NK-92 treated with Interleukin-12 subunit alpha and Interleukin-12 subunit beta, amount 100 ng/mL, for 24 hours (cell line): ENCODE data around the gene TCF12.

Experiments
- DNase-seq: peaks from one replicate; lab custom pipeline; 2025; lab: John Stamatoyannopoulos, UW

TCF12 gene

GRCh38 chr15:57217778-57218598 lies 299.5 kb downstream of the TCF12 start:
- DNase-seq: no peak

GRCh38 chr15:57218826-57219576 lies 300.6 kb downstream of the TCF12 start:
- no peak for DNase-seq

GRCh38 chr15:57220205-57220604 lies 301.8 kb downstream of the TCF12 start:
- DNase-seq: no peak

- DNase-seq: no peak
Measured at GRCh38 chr15:57221134-57221533, 302.7 kb downstream of the TCF12 start.

- DNase-seq: no peak
Measured at GRCh38 chr15:57223345-57223744, 304.9 kb downstream of the TCF12 start.

GRCh38 chr15:57223887-57224286 lies 305.4 kb downstream of the TCF12 start:
- no peak for DNase-seq

GRCh38 chr15:57224664-57225063 lies 306.2 kb downstream of the TCF12 start:
- DNase-seq: no peak

- DNase-seq: no peak
Measured at GRCh38 chr15:57227166-57227565, 308.7 kb downstream of the TCF12 start.

GRCh38 chr15:57227899-57228298 lies 309.5 kb downstream of the TCF12 start:
- no peak for DNase-seq

GRCh38 chr15:57228395-57228794 lies 310.0 kb downstream of the TCF12 start:
- DNase-seq: no peak

- DNase-seq: no peak
Measured at GRCh38 chr15:57229051-57229450, 310.6 kb downstream of the TCF12 start.

- DNase-seq: no peak
Measured at GRCh38 chr15:57231559-57231958, 313.1 kb downstream of the TCF12 start.

- no peak for DNase-seq
Measured at GRCh38 chr15:57234156-57234555, 315.7 kb downstream of the TCF12 start.

GRCh38 chr15:57235186-57235585 lies 316.7 kb downstream of the TCF12 start:
- no peak for DNase-seq

- no peak for DNase-seq
Measured at GRCh38 chr15:57235873-57236272, 317.4 kb downstream of the TCF12 start.

GRCh38 chr15:57236561-57237300 lies 318.3 kb downstream of the TCF12 start:
- DNase-seq: no peak

GRCh38 chr15:57237301-57237642 lies 318.8 kb downstream of the TCF12 start:
- DNase-seq: no peak

GRCh38 chr15:57237676-57238075 lies 319.2 kb downstream of the TCF12 start:
- no peak for DNase-seq

- no peak for DNase-seq
Measured at GRCh38 chr15:57245130-57245529, 326.7 kb downstream of the TCF12 start.

- DNase-seq: no peak
Measured at GRCh38 chr15:57245714-57246113, 327.3 kb downstream of the TCF12 start.

GRCh38 chr15:57248074-57248473 lies 329.6 kb downstream of the TCF12 start:
- no peak for DNase-seq

GRCh38 chr15:57251308-57251707 lies 332.9 kb downstream of the TCF12 start:
- no peak for DNase-seq

- no peak for DNase-seq
Measured at GRCh38 chr15:57251941-57252340, 333.5 kb downstream of the TCF12 start.
